Measurements from ENCODE around the gene TINAGL1. TPM values are rescaled to one million over a fixed set of nuclear protein-coding genes. Genes with fewer than 3 reads are reported as not detected.

TINAGL1 gene
- total and polyA plus RNA-seq, 4 donors, result 64.1 to 90.9 (median 84.2) TPM

GRCh38 chr1:31621847-31622730, 45.8 kb downstream of the TINAGL1 start:
- TF ChIP-seq CTCF (IDR thresholded peaks at IDR 0.05; ENCODE audit: control extremely low read depth, extremely low read depth), result no peak
- H3K9ac ChIP-seq (ENCODE audit: insufficient read depth in 1 of 2, low read length in 2 of 2), result no peak overlapping the region
- peaks cover 0 to 3% (median 3%) of the 10 kb centered on the region in 3 donors for H3K27me3 ChIP-seq (ENCODE audit: control insufficient read depth in 3 of 3, insufficient read depth in 3 of 3, low read length in 2 of 3)
- DNase-seq, result no peak
- ATAC-seq (ENCODE audit: insufficient read depth, low FRiP score), result no peak
- whole genome bisulfite sequencing, 2 donors, result 78 to 90% methylated on average over 15 of the region's 15 CpGs
- H3K4me3 ChIP-seq, result no peak overlapping the region
- H3K27ac ChIP-seq (ENCODE audit: low read depth in 1 of 2, low read length in 1 of 2), result no peak overlapping the region
- H3K4me1 ChIP-seq (ENCODE audit: control insufficient read depth in 5 of 5, insufficient read depth in 5 of 5, low read length in 5 of 5), result peaks cover 0 to 22% (median 0%) of the 10 kb centered on the region in 5 donors
- H3K36me3 ChIP-seq (ENCODE audit: control insufficient read depth in 4 of 4, insufficient read depth in 4 of 4, low read length in 4 of 4), result no peaks in the 10 kb centered on the region
- no peaks in the 10 kb centered on the region for H3K9me3 ChIP-seq (ENCODE audit: control insufficient read depth in 4 of 4, insufficient read depth in 3 of 4, low read length in 3 of 4)

- WGBS, 2 donors, result 96 to 97% methylated on average over 12 of the region's 12 CpGs
- H3K4me1 ChIP-seq (ENCODE audit: control insufficient read depth in 5 of 5, insufficient read depth in 5 of 5, low read length in 5 of 5), result peaks cover 0 to 19% (median 0%) of the 10 kb centered on the region in 5 donors
Observed at GRCh38 chr1:31623365-31623764, 47.0 kb downstream of the TINAGL1 start.

GRCh38 chr1:31624309-31624708, 48.0 kb downstream of the TINAGL1 start:
- no peak for TF ChIP-seq CTCF (IDR thresholded peaks at IDR 0.05; ENCODE audit: control extremely low read depth, extremely low read depth)
- 57 to 66% methylated on average over 5 of the region's 5 CpGs for WGBS, 2 donors
- Histone ChIP-seq H3K27me3 (ENCODE audit: control insufficient read depth in 3 of 3, insufficient read depth in 3 of 3, low read length in 2 of 3) (no peaks in the 10 kb centered on the region), H3K4me1 (ENCODE audit: control insufficient read depth in 5 of 5, insufficient read depth in 5 of 5, low read length in 5 of 5) (peaks cover 0 to 24% (median 0%) of the 10 kb centered on the region in 5 donors), H3K4me3 (no peak overlapping the region), H3K9ac (ENCODE audit: insufficient read depth in 1 of 2, low read length in 2 of 2) (no peak overlapping the region), H3K9me3 (ENCODE audit: control insufficient read depth in 4 of 4, insufficient read depth in 3 of 4, low read length in 3 of 4) (no peaks in the 10 kb centered on the region), H3K36me3 (ENCODE audit: control insufficient read depth in 4 of 4, insufficient read depth in 4 of 4, low read length in 4 of 4) (peaks cover 0 to 12% (median 3%) of the 10 kb centered on the region in 4 donors), H3K27ac (ENCODE audit: low read depth in 1 of 2, low read length in 1 of 2) (no peak overlapping the region)
- ATAC-seq (ENCODE audit: insufficient read depth, low FRiP score) (no peak), DNase-seq (no peak)

More at GRCh38 chr1:31623365-31623764, 47.0 kb downstream of the TINAGL1 start:
- no peak overlapping the region for H3K9ac ChIP-seq (ENCODE audit: insufficient read depth in 1 of 2, low read length in 2 of 2)
- TF ChIP-seq CTCF (IDR thresholded peaks at IDR 0.05; ENCODE audit: control extremely low read depth, extremely low read depth), result no peak
- H3K36me3 ChIP-seq (ENCODE audit: control insufficient read depth in 4 of 4, insufficient read depth in 4 of 4, low read length in 4 of 4), result peaks cover 0 to 8% (median 0%) of the 10 kb centered on the region in 4 donors
- H3K27me3 ChIP-seq (ENCODE audit: control insufficient read depth in 3 of 3, insufficient read depth in 3 of 3, low read length in 2 of 3), result no peaks in the 10 kb centered on the region
- no peak overlapping the region for H3K27ac ChIP-seq (ENCODE audit: low read depth in 1 of 2, low read length in 1 of 2)
- DNase-seq (no peak), ATAC-seq (ENCODE audit: insufficient read depth, low FRiP score) (no peak)
- no peaks in the 10 kb centered on the region for H3K9me3 ChIP-seq (ENCODE audit: control insufficient read depth in 4 of 4, insufficient read depth in 3 of 4, low read length in 3 of 4)
- no peak overlapping the region for H3K4me3 ChIP-seq

All from lung (tissue), 12 donors.